Measurements from ENCODE around the gene HEXA. TPM values are rescaled to one million over a fixed set of nuclear protein-coding genes. Genes with fewer than 3 reads are reported as not detected.

HEXA gene
- total RNA-seq, 1 experiment from 2014 or later: 199 TPM

DNA sequence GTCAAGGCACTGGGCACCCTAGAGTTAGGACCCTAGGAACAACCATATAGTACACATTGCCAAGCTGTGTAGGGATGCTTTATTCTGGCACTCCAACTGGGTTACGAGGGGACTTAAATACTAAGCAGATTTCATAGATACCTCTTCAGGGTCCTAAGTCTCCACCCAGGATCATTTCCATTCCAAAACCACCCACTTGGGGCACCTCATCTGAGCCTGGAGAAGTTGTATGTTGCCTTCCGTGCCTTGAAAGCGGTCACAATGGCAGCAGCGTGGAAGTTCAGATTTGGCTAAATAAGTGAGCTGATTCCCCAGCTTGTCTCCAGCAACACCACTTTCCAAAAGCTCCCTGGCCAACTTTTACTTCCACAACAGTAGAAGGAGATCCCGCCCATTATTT, 26.9 kb upstream of the HEXA start:
- BruUV-seq (replicated peaks): no TSS peak
- no peak for DNase-seq (ENCODE audit: low read depth, low spot score)
- H3K4me3 ChIP-seq (ENCODE audit: low read depth in 2 of 2, low read length in 2 of 2): no peak overlapping the region
- ChIA-PET CTCF (no interaction called here), POLR2A (no interaction called here)
- no peaks in the 10 kb centered on the region for H3K36me3 ChIP-seq (ENCODE audit: control insufficient read depth, insufficient read depth, low read length)
- no peak overlapping the region for H3K27ac ChIP-seq (ENCODE audit: low read length)
- no peak for ATAC-seq
- H3K9me3 ChIP-seq (ENCODE audit: control insufficient read depth, insufficient read depth, low read depth, low read length): no peaks in the 10 kb centered on the region
- in situ Hi-C loops (cut with HindIII; ENCODE audit: low pct_unique_long_range_greater_than_20kb, low sequenced_read_pairs) (no loop called here), intact Hi-C loops (cut with micrococcal nuclease; ENCODE audit: unreplicated experiment) (no loop called here)
- no peak for TF ChIP-seq SIN3A (IDR thresholded peaks at IDR 0.05; ENCODE audit: borderline replicate concordance, insufficient read depth, low read depth, low read length)
- no peak for TF ChIP-seq POLR2AphosphoS5 (IDR thresholded peaks at IDR 0.05; ENCODE audit: low read depth, low read length)
- TF ChIP-seq REST (IDR thresholded peaks at IDR 0.05; ENCODE audit: insufficient read depth in 1 of 2, low read depth in 2 of 2, low read length in 1 of 2): no peak
- no peak for TF ChIP-seq CTCF (IDR thresholded peaks at IDR 0.05)
- TF ChIP-seq TCF7L2 (IDR thresholded peaks at IDR 0.05; ENCODE audit: low read depth, low read length): no peak
- no peaks in the 10 kb centered on the region for H3K4me1 ChIP-seq (ENCODE audit: control insufficient read depth, insufficient read depth, low read length)
- peaks cover 26% of the 10 kb centered on the region for H3K27me3 ChIP-seq (ENCODE audit: control insufficient read depth, insufficient read depth, low read length)

DNA sequence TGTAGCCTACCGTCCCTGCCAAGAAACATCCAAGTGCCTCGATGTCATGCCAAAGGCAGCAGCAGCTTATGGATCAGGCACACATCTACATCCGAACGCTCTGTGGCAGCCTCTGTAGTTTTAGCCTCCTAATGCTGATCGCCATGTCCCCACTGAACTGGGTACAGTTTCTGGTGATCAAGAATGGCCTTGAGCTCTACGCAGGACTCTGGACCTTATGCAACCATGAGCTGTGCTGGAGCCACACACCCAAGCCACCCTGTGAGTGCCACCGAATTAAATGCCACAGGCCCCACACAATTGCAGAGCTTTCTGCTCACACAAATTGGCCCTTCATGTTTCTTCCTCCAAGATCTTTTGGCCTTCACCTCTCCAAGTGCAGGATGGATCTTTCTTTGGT, 22.8 kb upstream of the HEXA start:
- Histone ChIP-seq H3K9me3 (ENCODE audit: control insufficient read depth, insufficient read depth, low read depth, low read length) (no peaks in the 10 kb centered on the region), H3K36me3 (ENCODE audit: control insufficient read depth, insufficient read depth, low read length) (no peaks in the 10 kb centered on the region), H3K27ac (ENCODE audit: low read length) (no peak overlapping the region), H3K4me3 (ENCODE audit: low read depth in 2 of 2, low read length in 2 of 2) (no peak overlapping the region), H3K27me3 (ENCODE audit: control insufficient read depth, insufficient read depth, low read length) (peaks cover 11% of the 10 kb centered on the region; the same call in 1 of the 2 replicates), H3K4me1 (ENCODE audit: control insufficient read depth, insufficient read depth, low read length) (no peaks in the 10 kb centered on the region)
- in situ Hi-C loops (cut with HindIII; ENCODE audit: low pct_unique_long_range_greater_than_20kb, low sequenced_read_pairs) (no loop called here), intact Hi-C loops (cut with micrococcal nuclease; ENCODE audit: unreplicated experiment) (no loop called here)
- ATAC-seq: no peak
- CTCF ChIA-PET: no interaction called here
- no peak for TF ChIP-seq POLR2AphosphoS5 (IDR thresholded peaks at IDR 0.05; ENCODE audit: low read depth, low read length)
- TF ChIP-seq CTCF (IDR thresholded peaks at IDR 0.05): no peak
- TF ChIP-seq TCF7L2 (IDR thresholded peaks at IDR 0.05; ENCODE audit: low read depth, low read length): no peak
- no peak for TF ChIP-seq REST (IDR thresholded peaks at IDR 0.05; ENCODE audit: insufficient read depth in 1 of 2, low read depth in 2 of 2, low read length in 1 of 2)
- TF ChIP-seq SIN3A (IDR thresholded peaks at IDR 0.05; ENCODE audit: borderline replicate concordance, insufficient read depth, low read depth, low read length): no peak
- POLR2A ChIA-PET: no interaction called here
- BruUV-seq (replicated peaks): no TSS peak
- no peak for DNase-seq (ENCODE audit: low read depth, low spot score)

Data from Panc1 (cell line).